ENCODE measurements around the gene ZNF277.
"Not testable (repeated sequence)": the region's sequence is repeated elsewhere in the genome, so short reads cannot be mapped to it uniquely, and the experiment has no call there.

Gene ZNF277

DNA sequence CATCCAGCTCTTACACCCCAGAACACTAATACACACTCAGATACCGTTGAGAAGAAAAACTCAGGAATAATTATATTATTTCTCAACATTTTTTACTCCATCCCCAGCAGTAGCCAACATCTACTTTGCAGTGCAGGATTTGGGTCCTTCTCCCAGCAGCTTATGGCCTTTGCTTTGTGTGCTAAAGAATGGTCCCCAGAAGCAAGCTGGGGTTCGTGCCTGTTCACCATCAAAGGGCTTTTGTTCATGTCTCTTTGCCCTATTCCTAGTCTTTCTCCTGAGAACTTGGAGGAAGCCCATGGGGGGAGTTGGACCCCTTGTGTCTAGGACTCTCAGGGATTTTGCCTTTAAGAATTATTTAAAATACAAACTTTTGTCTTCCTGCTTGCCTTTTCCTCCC lies 100.4 kb downstream of the ZNF277 start:
- H3K4me3 ChIP-seq (replicated peaks; ENCODE audit: low read depth, low read length): no peak overlapping the region
- no peak for DNase-seq (ENCODE audit: low read depth)
- TF ChIP-seq, protein P1, sequence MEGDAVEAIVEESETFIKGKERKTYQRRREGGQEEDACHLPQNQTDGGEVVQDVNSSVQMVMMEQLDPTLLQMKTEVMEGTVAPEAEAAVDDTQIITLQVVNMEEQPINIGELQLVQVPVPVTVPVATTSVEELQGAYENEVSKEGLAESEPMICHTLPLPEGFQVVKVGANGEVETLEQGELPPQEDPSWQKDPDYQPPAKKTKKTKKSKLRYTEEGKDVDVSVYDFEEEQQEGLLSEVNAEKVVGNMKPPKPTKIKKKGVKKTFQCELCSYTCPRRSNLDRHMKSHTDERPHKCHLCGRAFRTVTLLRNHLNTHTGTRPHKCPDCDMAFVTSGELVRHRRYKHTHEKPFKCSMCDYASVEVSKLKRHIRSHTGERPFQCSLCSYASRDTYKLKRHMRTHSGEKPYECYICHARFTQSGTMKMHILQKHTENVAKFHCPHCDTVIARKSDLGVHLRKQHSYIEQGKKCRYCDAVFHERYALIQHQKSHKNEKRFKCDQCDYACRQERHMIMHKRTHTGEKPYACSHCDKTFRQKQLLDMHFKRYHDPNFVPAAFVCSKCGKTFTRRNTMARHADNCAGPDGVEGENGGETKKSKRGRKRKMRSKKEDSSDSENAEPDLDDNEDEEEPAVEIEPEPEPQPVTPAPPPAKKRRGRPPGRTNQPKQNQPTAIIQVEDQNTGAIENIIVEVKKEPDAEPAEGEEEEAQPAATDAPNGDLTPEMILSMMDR (IDR thresholded peaks at IDR 0.05; ENCODE audit: low read length, missing control alignments): no peak

DNA sequence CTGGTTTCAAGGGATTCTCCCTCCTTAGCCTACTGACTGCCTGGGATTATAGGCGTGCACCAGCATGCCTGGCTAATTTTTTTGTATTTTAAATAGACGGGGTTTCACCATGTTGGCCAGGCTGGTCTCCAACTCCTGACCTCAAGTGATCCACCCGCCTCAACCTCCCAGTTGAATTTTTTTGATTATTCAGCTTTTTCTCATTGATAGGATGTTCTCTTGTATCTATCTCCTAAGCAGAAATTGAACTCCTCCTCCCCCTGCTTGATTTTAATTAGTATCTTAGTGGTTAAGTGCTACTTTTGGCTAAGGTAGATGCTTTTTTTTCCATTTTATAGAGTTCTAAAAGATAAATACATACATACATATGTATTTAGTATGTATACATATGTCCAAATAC lies 101.0 kb downstream of the ZNF277 start:
- H3K4me3 ChIP-seq (replicated peaks; ENCODE audit: low read depth, low read length): no peak overlapping the region
- no peak for DNase-seq (ENCODE audit: low read depth)

DNA sequence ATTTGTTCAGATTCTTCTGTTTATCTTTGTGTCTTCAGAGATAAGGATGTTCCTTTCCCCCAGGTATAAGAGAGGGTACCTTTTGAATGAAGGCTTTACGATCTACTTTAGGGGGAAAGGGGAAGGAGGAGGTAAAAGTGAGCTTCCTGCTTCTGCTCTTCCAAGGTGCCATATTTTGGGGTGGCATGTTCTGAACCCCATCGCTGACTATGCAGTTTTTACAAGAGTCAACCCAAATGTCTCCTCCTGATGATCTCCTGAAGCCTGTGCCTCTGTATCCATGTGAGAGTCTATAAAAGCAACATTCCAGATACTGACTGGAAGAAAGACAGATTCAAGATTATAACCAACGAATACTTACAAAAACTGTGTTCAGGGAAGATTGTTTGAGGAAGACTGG lies 102.5 kb downstream of the ZNF277 start:
- no peak for DNase-seq (ENCODE audit: low read depth)
- H3K4me3 ChIP-seq (replicated peaks; ENCODE audit: low read depth, low read length): no peak overlapping the region
- TF ChIP-seq, protein P1 (IDR thresholded peaks at IDR 0.05; ENCODE audit: low read length, missing control alignments): no peak

More for the DNA sequence above, 101.0 kb downstream of the ZNF277 start:
- TF ChIP-seq, protein P1 (IDR thresholded peaks at IDR 0.05; ENCODE audit: low read length, missing control alignments): no peak

DNA sequence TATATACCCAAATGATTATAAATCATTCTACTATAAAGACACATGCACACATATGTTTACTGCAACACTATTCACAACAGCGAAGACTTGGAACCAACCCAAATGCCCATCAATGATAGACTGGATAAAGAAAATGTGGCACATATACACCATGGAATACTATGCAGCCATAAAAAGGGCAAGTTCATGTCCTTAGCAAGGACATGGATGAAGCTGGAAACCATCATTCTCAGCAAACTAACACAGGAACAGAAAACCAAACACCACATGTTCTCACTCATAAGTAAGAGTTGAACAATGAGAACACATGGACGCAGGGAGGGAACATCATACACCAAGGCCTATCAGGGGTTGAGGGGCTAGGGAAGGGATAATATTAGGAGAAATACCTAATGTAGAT lies 110.3 kb downstream of the ZNF277 start:
- not testable (repeated sequence) for DNase-seq (ENCODE audit: low read depth); H3K4me3 ChIP-seq (replicated peaks; ENCODE audit: low read depth, low read length)

DNA sequence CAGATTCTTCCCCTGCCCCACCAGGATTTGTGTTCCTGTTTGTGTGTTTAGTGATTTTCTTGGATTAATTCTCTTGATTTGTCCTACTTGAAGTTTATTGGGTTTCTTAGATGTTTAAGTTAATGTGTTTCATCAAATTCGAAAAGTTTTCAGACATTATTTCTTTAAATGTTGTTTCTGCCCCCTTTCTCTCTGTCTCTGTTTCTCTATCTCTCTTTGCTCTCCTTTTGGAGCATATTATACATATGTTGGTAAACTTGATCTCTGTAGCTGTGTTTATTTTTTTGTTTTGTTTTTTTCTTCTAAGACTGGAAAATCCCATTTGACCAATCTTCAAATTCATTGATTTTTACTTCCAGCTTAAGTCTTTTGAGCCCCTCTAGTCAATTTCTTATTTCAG lies 115.6 kb downstream of the ZNF277 start:
- TF ChIP-seq, protein P1 (IDR thresholded peaks at IDR 0.05; ENCODE audit: low read length, missing control alignments): no peak
- no peak overlapping the region for H3K4me3 ChIP-seq (replicated peaks; ENCODE audit: low read depth, low read length)
- DNase-seq (ENCODE audit: low read depth): no peak

DNA sequence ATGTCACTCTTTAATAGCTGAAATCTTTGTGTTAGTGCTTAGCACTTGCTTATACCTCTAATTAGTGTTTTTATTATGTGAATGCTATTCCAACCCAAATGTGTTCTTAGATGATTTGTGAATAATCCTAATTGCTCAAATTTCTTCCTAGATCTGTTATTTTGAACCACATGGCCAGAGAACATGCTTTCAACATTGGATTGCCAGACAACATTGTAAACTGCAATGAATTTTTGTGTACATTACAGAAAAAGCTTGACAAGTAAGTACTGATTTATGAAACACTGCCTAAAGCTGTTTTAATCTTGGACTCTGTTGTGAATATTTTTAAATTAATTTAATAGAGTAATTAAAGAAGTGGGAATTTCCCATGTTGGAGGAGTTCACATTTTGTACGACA lies 121.1 kb downstream of the ZNF277 start:
- DNase-seq (ENCODE audit: low read depth): no peak
- TF ChIP-seq, protein P1 (IDR thresholded peaks at IDR 0.05; ENCODE audit: low read length, missing control alignments): no peak
- H3K4me3 ChIP-seq (replicated peaks; ENCODE audit: low read depth, low read length): no peak overlapping the region

DNA sequence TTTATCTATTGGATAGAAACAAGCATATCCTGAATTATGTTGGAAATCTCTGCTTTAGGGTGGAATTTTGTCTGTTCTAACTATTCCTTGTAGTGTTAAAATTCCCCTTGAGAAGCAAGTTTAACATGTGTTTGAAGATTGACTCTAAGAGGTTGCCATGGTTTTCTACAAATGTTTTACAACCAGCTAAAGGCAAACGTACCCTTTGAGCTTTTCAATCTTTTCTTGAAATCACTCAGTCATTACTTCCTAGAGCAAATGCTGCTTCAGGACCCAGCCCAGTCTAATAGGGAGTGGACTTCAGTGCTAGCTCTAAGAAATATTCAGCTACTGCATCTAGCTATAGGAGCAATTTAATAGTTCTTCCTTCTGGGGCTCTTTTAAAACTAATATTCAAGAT lies 125.0 kb downstream of the ZNF277 start:
- TF ChIP-seq, protein P1 (IDR thresholded peaks at IDR 0.05; ENCODE audit: low read length, missing control alignments): no peak
- H3K4me3 ChIP-seq (replicated peaks; ENCODE audit: low read depth, low read length): no peak overlapping the region
- DNase-seq (ENCODE audit: low read depth): no peak

DNA sequence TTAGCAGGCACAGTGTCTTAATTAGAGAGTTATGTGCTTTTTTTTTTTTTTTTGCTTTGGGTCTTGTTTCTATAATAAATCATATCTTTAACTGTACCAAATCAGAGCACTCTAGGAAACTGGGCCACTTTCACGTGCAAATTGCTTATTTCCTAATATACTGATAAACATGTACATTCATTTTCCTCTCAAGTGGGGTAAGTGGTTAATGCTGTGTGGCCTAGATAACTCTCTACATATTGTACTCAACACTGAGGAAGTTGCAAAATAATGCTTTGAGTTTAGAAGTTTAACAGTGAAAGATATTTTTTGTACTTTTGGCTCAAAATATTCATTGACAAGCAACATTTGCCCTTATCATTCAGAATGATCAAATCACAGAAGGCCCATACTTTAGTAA lies 127.9 kb downstream of the ZNF277 start:
- peak; percentile 49 for DNase-seq (ENCODE audit: low read depth)
- H3K4me3 ChIP-seq (replicated peaks; ENCODE audit: low read depth, low read length): no peak overlapping the region
- TF ChIP-seq, protein P1 (IDR thresholded peaks at IDR 0.05; ENCODE audit: low read length, missing control alignments): no peak

Data from fibroblast of pulmonary artery (primary cell).